ENCODE results near the gene PHYKPL.
A peak's percentile ranks its signal among the peaks of the same experiment; 100 is the strongest.

The PHYKPL gene

DNA sequence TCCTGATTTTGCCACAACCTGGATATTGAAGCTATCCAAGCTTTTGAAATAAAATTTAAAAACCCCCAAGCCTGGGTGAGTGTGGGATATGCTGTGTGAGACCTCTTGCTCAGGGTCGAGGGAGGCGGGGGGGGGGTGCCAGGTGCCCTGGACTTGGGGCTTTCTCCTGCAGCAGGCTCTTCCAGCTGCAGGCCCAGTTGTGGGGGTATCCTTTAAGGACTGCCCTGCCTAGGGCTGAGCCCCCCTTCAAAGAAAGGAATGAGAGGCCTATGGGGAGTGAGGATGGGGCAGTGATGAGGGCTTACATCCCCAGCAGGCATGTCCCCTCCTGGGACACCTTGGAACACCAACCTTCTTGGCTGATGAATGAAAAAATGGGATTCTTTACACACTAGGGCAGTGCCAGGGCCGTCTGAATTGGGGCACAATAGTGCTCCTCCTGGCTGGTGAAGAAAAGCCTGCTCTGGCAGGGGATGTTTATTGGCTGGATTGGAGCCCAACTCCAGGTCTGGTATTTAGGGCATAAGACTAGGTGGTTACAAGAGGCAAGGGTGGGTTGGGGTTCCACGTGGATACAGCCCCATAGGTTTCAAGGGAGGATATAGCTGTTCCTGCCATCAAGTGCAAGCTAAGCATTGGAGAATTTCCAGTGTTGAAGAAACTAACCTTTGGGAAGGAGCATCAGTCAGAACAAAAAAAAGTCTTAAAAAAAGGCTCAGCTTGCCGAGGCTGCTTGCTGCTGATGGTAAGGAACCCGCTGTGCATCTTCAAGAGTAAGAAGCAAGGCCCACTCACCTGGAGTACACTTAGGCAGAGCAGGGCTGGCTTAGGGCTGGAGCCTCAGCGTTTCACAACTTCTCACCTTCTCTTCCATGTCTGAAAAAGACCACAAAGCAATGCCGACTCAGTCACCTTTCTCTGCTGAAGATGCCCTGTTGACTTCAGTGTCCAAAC, 21.2 kb downstream of the PHYKPL start:
- H2BK15ac ChIP-seq (ENCODE audit: low read depth, poor library complexity, severe bottlenecking) = no peak overlapping the region
- no peak overlapping the region for H3K9ac ChIP-seq (ENCODE audit: low read length)
- no peak for DNase-seq
- H4K8ac ChIP-seq (ENCODE audit: low read length) = peak overlapping the region; percentile 48
- H3K36me3 ChIP-seq (ENCODE audit: control insufficient read depth in 1 of 2, insufficient read depth in 2 of 2, low read depth in 1 of 2, low read length in 2 of 2) = peaks cover 91 to 100% of the 10 kb centered on the region in 2 experiments
- H2AFZ ChIP-seq (ENCODE audit: low read depth, low read length) = no peak overlapping the region
- no peak overlapping the region for H2BK120ac ChIP-seq (ENCODE audit: low read depth, low read length)
- no peak overlapping the region for H3K18ac ChIP-seq (ENCODE audit: low read depth in 1 of 2, low read length in 2 of 2)
- peaks cover 37% of the 10 kb centered on the region for H3K79me1 ChIP-seq (replicated peaks; ENCODE audit: low read length, poor library complexity, severe bottlenecking)
- H3K4me2 ChIP-seq (ENCODE audit: low read length, poor library complexity, severe bottlenecking) = no peak overlapping the region
- H3K27ac ChIP-seq (ENCODE audit: low read length, poor library complexity, severe bottlenecking) = no peak overlapping the region
- H3K9me3 ChIP-seq (ENCODE audit: control insufficient read depth, low read length) = no peaks in the 10 kb centered on the region
- no peak overlapping the region for H2BK12ac ChIP-seq (ENCODE audit: low read length in 2 of 2)
- H3K4me3 ChIP-seq (ENCODE audit: insufficient read depth in 1 of 2, low read depth in 1 of 2, low read length in 2 of 2) = no peak overlapping the region
- H2AK5ac ChIP-seq (ENCODE audit: low read length, severe bottlenecking) = no peak overlapping the region
- 90% methylated on average over 8 of the region's 8 CpGs for WGBS
- no peak overlapping the region for H3K14ac ChIP-seq (ENCODE audit: low read length in 2 of 2)
- H2BK5ac ChIP-seq (ENCODE audit: low read depth, low read length, poor library complexity, severe bottlenecking) = no peak overlapping the region
- no peak overlapping the region for H3K23ac ChIP-seq (ENCODE audit: low read length in 2 of 2)
- H4K91ac ChIP-seq (ENCODE audit: low read length) = no peak overlapping the region
- H3K4ac ChIP-seq (ENCODE audit: low read depth in 1 of 2, low read length in 2 of 2) = no peak overlapping the region
- no peaks in the 10 kb centered on the region for H3K27me3 ChIP-seq (ENCODE audit: control insufficient read depth in 1 of 2, insufficient read depth in 1 of 2, low read length in 2 of 2)
- peaks cover 14% of the 10 kb centered on the region for H3K4me1 ChIP-seq (ENCODE audit: control insufficient read depth, insufficient read depth, low read depth, low read length)

DNA sequence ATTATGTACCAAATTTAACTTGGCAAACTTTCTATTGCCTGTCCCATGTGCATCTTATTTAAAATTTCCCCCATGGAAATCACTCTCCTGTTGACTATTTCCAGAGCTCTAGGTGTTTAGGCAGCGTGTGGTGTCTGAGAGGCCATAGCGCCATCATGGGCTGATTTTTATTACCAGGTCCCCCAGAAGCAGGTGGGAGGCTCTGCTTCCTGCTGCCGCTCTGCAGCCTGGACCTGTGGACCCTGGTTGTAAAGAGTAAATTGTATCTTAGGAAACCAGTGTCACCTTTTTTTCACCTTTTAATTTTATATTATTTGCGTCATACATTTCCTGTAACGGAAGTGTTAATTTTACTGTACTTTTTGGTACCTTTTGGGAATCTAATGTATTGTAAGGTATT, 21.9 kb downstream of the PHYKPL start:
- Histone ChIP-seq H3K27me3 (ENCODE audit: control insufficient read depth in 1 of 2, insufficient read depth in 1 of 2, low read length in 2 of 2) (no peaks in the 10 kb centered on the region), H3K27ac (ENCODE audit: low read length, poor library complexity, severe bottlenecking) (no peak overlapping the region), H2BK15ac (ENCODE audit: low read depth, poor library complexity, severe bottlenecking) (no peak overlapping the region), H2BK12ac (ENCODE audit: low read length in 2 of 2) (no peak overlapping the region), H2BK5ac (ENCODE audit: low read depth, low read length, poor library complexity, severe bottlenecking) (no peak overlapping the region), H3K9me3 (ENCODE audit: control insufficient read depth, low read length) (no peaks in the 10 kb centered on the region), H3K23ac (ENCODE audit: low read length in 2 of 2) (no peak overlapping the region), H4K91ac (ENCODE audit: low read length) (no peak overlapping the region), H4K8ac (ENCODE audit: low read length) (no peak overlapping the region), H3K36me3 (ENCODE audit: control insufficient read depth in 1 of 2, insufficient read depth in 2 of 2, low read depth in 1 of 2, low read length in 2 of 2) (peaks cover 88 to 100% of the 10 kb centered on the region in 2 experiments), H3K4me1 (ENCODE audit: control insufficient read depth, insufficient read depth, low read depth, low read length) (peaks cover 16% of the 10 kb centered on the region), H3K4me2 (ENCODE audit: low read length, poor library complexity, severe bottlenecking) (no peak overlapping the region), H3K18ac (ENCODE audit: low read depth in 1 of 2, low read length in 2 of 2) (no peak overlapping the region), H2AFZ (ENCODE audit: low read depth, low read length) (no peak overlapping the region), H3K9ac (ENCODE audit: low read length) (no peak overlapping the region), H3K4ac (ENCODE audit: low read depth in 1 of 2, low read length in 2 of 2) (no peak overlapping the region), H3K79me1 (replicated peaks; ENCODE audit: low read length, poor library complexity, severe bottlenecking) (peaks cover 33% of the 10 kb centered on the region), H3K14ac (ENCODE audit: low read length in 2 of 2) (no peak overlapping the region), H2AK5ac (ENCODE audit: low read length, severe bottlenecking) (no peak overlapping the region), H3K4me3 (ENCODE audit: insufficient read depth in 1 of 2, low read depth in 1 of 2, low read length in 2 of 2) (no peak overlapping the region), H2BK120ac (ENCODE audit: low read depth, low read length) (no peak overlapping the region)
- DNase-seq = no peak
- 90% methylated on average over 2 of the region's 5 CpGs for WGBS

DNA sequence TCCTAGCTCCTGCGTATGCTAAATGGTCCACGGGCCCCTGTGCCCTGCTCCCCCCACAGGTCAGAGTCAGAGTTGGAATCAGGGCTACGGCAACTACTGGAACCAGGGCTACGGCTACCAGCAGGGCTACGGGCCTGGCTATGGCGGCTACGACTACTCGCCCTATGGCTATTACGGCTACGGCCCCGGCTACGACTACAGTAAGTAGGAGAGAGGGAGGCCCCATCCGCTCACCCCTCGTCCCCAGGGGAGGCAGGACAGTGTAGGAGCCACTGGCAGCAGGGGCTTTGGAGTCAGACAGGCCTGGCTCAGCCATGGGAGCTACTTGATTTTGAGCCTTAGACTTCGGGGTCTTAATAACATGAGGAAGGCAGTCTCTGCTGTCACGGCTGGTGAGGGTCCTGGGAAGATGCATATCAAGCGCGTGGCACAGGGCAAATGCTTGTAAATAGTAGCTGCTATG, 22.5 kb downstream of the PHYKPL start:
- Histone ChIP-seq H3K23ac (ENCODE audit: low read length in 2 of 2) (no peak overlapping the region), H3K4ac (ENCODE audit: low read depth in 1 of 2, low read length in 2 of 2) (no peak overlapping the region), H2BK15ac (ENCODE audit: low read depth, poor library complexity, severe bottlenecking) (no peak overlapping the region), H2BK5ac (ENCODE audit: low read depth, low read length, poor library complexity, severe bottlenecking) (no peak overlapping the region), H3K18ac (ENCODE audit: low read depth in 1 of 2, low read length in 2 of 2) (no peak overlapping the region), H3K27ac (ENCODE audit: low read length, poor library complexity, severe bottlenecking) (no peak overlapping the region), H3K9me3 (ENCODE audit: control insufficient read depth, low read length) (no peaks in the 10 kb centered on the region), H3K4me1 (ENCODE audit: control insufficient read depth, insufficient read depth, low read depth, low read length) (peaks cover 16% of the 10 kb centered on the region), H4K91ac (ENCODE audit: low read length) (no peak overlapping the region), H3K9ac (ENCODE audit: low read length) (no peak overlapping the region), H4K8ac (ENCODE audit: low read length) (no peak overlapping the region), H2BK12ac (ENCODE audit: low read length in 2 of 2) (no peak overlapping the region), H2BK120ac (ENCODE audit: low read depth, low read length) (no peak overlapping the region), H3K27me3 (ENCODE audit: control insufficient read depth in 1 of 2, insufficient read depth in 1 of 2, low read length in 2 of 2) (no peaks in the 10 kb centered on the region), H3K4me3 (ENCODE audit: insufficient read depth in 1 of 2, low read depth in 1 of 2, low read length in 2 of 2) (no peak overlapping the region), H2AFZ (ENCODE audit: low read depth, low read length) (no peak overlapping the region), H3K79me1 (replicated peaks; ENCODE audit: low read length, poor library complexity, severe bottlenecking) (peaks cover 27% of the 10 kb centered on the region), H3K14ac (ENCODE audit: low read length in 2 of 2) (no peak overlapping the region), H3K4me2 (ENCODE audit: low read length, poor library complexity, severe bottlenecking) (no peak overlapping the region), H2AK5ac (ENCODE audit: low read length, severe bottlenecking) (no peak overlapping the region), H3K36me3 (ENCODE audit: control insufficient read depth in 1 of 2, insufficient read depth in 2 of 2, low read depth in 1 of 2, low read length in 2 of 2) (peaks cover 83 to 96% of the 10 kb centered on the region in 2 experiments)
- 94% methylated on average over 18 of the region's 18 CpGs for WGBS
- no peak for DNase-seq

DNA sequence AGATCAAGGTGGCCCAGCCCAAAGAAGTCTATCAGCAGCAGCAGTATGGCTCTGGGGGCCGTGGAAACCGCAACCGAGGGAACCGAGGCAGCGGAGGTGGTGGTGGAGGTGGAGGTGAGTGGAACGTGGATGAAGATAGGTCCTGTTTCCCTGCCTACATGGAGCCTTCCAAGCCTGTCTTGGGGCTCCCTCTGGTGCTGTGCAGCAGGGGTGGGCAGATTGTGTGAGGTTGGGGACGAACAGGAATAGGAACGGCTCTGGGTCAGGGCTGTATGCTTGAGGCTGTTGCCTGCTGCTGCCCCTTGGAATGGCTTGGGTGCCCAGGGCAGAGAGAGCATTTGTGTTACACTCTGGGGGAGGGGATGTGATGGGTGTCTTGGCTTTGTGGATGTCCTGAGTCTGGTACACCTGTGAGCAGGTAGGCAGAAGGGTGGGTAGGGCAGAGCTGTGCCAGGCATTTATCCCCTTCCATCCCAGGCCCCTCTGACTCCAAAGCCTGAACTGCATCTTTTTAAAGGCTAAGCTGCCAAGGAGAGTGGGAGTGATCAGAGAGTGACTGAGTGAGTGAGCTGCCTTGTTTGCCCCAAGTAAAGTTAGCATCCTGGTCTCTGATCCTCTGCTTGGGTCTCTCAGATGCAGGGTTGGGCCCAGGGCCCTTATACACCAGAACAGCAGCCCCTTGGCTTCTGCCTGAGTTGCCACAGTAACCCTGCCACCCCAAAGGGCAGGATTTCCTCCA, 23.1 kb downstream of the PHYKPL start:
- H3K9me3 ChIP-seq (ENCODE audit: control insufficient read depth, low read length) = no peaks in the 10 kb centered on the region
- H3K4me3 ChIP-seq (ENCODE audit: insufficient read depth in 1 of 2, low read depth in 1 of 2, low read length in 2 of 2) = no peak overlapping the region
- H3K36me3 ChIP-seq (ENCODE audit: control insufficient read depth in 1 of 2, insufficient read depth in 2 of 2, low read depth in 1 of 2, low read length in 2 of 2) = peaks cover 77 to 90% of the 10 kb centered on the region in 2 experiments
- no peak overlapping the region for H4K8ac ChIP-seq (ENCODE audit: low read length)
- H3K4me1 ChIP-seq (ENCODE audit: control insufficient read depth, insufficient read depth, low read depth, low read length) = peaks cover 16% of the 10 kb centered on the region
- peak overlapping the region in 1 of 2 experiments; percentile 63 for H3K23ac ChIP-seq (ENCODE audit: low read length in 2 of 2)
- no peak overlapping the region for H3K14ac ChIP-seq (ENCODE audit: low read length in 2 of 2)
- H2BK15ac ChIP-seq (ENCODE audit: low read depth, poor library complexity, severe bottlenecking) = no peak overlapping the region
- H3K18ac ChIP-seq (ENCODE audit: low read depth in 1 of 2, low read length in 2 of 2) = no peak overlapping the region
- H2AFZ ChIP-seq (ENCODE audit: low read depth, low read length) = no peak overlapping the region
- peaks cover 23% of the 10 kb centered on the region for H3K79me1 ChIP-seq (replicated peaks; ENCODE audit: low read length, poor library complexity, severe bottlenecking)
- no peak overlapping the region for H2BK12ac ChIP-seq (ENCODE audit: low read length in 2 of 2)
- no peak overlapping the region for H3K27ac ChIP-seq (ENCODE audit: low read length, poor library complexity, severe bottlenecking)
- 98% methylated on average over 8 of the region's 8 CpGs for WGBS
- H3K27me3 ChIP-seq (ENCODE audit: control insufficient read depth in 1 of 2, insufficient read depth in 1 of 2, low read length in 2 of 2) = no peaks in the 10 kb centered on the region
- H3K4me2 ChIP-seq (ENCODE audit: low read length, poor library complexity, severe bottlenecking) = no peak overlapping the region
- H2BK120ac ChIP-seq (ENCODE audit: low read depth, low read length) = no peak overlapping the region
- H4K91ac ChIP-seq (ENCODE audit: low read length) = no peak overlapping the region
- no peak overlapping the region for H3K9ac ChIP-seq (ENCODE audit: low read length)
- no peak overlapping the region for H2BK5ac ChIP-seq (ENCODE audit: low read depth, low read length, poor library complexity, severe bottlenecking)
- no peak overlapping the region for H3K4ac ChIP-seq (ENCODE audit: low read depth in 1 of 2, low read length in 2 of 2)
- no peak for DNase-seq
- no peak overlapping the region for H2AK5ac ChIP-seq (ENCODE audit: low read length, severe bottlenecking)

All from mesenchymal stem cell (in vitro differentiated cells and primary cell).